SIG-M5 treated with dmso at 0.1 percent for 504 hours (cell line): Measurements from ENCODE around the gene KRT71.
"Not testable (repeated sequence)": the region's sequence is repeated elsewhere in the genome, so short reads cannot be mapped to it uniquely, and the experiment has no call there.

Experiments
- DNase-seq: peaks from one replicate; lab custom pipeline; 2025; ENCODE audit not compliant: unreplicated experiment; lab: John Stamatoyannopoulos, UW

The KRT71 gene

GRCh38 chr12:52552681-52553195 lies at the start of gene KRT71:
TSS of gene KRT71 (minus strand) at chr12:52553145. CDS start at chr12:52553077, 68 bp downstream.
- DNase-seq: no peak

DNA sequence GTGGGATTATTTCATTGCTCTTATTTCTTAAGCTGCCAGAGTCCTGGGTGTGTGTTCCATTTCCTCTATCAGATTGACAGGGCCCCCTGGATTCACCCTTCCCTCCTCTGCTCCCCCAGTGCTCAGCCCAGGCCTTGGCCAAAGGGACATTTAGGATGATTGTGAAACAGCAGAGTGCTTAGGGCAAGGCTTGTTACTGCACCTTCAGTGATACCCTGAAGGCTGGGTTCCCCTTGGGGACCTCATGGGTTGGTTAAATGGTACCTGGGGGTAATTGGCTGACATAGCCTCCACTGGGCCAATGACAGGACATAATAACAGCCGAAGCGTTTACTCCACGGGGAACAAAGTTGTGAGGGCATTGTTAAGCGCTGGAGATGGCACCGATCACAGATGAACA lies 49.6 kb upstream of the KRT71 start:
- no peak for DNase-seq

- no peak for DNase-seq
Measured at GRCh38 chr12:52601671-52602070, 48.7 kb upstream of the KRT71 start.

DNA sequence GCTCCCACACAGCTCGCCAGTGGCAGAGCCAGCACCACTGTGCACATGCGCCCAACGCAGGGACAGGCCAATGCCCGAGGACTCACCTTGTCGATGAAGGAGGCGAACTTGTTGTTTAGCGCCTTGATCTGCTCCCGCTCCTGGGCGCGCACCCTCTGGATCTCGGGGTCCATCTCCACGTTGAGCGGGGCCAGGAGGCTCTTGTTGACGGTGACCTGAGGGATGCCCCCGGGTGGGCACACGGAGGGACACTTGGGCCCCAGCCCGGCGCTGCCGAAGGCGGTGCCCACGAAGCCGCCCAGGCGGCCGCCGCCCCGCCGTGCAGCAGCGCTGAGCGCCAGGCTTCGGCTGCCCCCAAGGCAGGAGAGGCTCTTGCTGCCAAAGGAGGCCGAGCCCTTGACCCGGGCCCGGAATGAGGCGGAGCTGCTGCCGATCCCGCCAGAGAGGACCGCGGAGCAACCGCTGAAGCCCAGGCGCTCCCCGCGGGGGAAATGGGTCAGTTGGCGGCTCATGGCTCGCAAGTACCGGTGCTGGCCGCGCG lies 48.1 kb upstream of the KRT71 start, which contains the start of gene KRT72:
Gene KRT72 (minus strand): TSS at position 523 of the 541 bp plus-strand sequence. CDS start 11 bp downstream, at position 512.
- no peak for DNase-seq

DNA sequence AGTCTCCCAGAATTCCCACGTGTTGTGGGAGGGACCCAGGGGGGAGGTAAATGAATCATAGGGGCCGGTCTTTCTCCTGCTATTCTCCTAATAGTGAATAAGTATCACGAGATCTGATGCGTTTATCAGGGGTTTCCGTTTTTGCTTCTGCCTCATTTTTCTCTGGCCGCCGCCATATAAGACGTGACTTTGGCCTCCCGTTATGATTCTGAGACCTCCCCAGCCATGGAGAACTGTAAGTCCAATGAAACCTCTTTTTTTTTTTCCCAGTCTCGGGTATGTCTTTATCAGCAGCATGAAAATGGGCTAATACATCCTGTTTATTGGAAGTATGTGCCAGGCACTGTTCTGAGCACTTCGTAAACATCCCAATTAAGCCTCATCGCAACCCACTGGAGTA lies 47.5 kb upstream of the KRT71 start:
- DNase-seq: no peak

- no peak for DNase-seq
Measured at GRCh38 chr12:52600071-52600470, 47.1 kb upstream of the KRT71 start.

DNA sequence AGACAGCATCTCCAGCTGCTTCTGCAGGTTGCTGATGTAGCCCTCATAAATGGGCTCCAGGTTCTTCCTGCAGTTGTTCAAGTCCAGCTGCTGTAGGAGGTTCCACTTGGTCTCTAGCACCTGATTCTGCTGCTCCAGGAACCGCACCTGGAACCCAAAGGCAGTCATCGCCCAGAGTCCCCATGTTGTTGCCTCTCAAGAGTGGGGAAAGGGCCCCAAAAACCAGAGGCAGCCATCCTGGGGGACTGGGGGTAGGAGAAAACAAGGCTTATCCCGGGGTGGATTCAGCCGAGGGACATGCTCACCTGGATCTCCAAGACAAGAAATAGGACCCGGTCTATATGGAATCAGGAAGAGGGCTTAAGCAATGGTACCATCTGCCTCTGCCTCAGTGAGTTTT lies 46.0 kb upstream of the KRT71 start:
- no peak for DNase-seq

GRCh38 chr12:52594237-52594636 lies 41.3 kb upstream of the KRT71 start:
- not testable (repeated sequence) for DNase-seq

GRCh38 chr12:52591521-52591920 lies 38.6 kb upstream of the KRT71 start:
- no peak for DNase-seq

GRCh38 chr12:52590021-52590420 lies 37.1 kb upstream of the KRT71 start:
- DNase-seq: no peak

DNA sequence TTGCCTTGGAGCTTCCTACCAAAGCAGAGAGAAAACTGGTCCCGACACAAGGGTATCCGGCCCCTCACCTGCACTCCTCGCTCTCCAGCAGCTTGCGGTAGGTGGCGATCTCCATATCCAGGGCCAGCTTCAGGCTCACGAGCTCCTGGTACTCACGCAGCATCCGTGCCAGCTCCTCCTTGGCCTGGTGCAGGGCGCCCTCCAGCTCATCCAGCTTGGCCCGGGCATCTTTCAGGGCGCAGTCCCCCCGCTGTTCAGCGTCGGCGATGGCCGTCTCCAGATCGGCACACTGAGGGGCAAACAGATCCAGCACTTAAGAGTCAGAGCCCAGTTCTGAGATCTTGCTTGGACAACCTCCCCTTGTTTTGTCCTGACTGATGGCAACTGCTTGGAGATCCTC lies 34.6 kb upstream of the KRT71 start:
- DNase-seq: no peak

DNA sequence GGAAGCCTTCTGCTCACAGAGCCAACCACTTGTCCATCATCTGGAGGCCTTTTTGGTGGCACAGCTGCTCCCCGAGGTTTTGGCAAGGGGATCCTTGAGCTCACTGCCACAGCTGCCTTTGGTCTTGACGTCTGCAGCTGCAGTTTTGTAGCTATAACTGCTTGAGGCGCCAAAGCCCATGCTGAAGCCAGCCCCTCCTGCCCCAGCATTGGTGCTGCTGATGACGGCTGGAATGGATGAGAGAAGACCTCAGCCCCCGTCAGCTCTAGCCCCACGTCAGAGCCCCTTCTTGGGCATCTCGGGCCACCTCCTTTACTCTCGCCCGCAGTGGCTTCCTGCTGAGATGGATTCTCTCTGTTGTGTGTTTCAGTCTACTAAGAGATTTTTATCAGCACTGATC lies 33.0 kb upstream of the KRT71 start:
- DNase-seq: no peak

DNA sequence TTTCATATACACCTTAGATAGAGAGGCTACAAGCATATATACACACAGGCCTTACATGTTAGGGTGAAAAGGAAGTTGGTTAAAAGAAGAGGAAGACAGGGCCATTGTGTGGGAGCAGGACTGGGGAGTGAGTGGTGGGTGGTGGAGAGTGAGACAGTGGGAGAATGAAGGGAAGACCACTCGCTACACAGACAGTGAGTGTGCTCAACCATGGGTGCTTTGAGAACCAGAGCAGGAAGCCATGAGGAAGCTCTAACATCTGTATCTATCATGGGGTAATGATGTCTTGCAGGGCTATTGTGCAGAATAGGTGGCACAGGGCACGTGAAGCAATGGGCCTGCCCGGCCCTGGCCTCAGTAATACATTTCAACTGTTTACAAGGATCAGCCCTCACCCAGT lies 32.1 kb upstream of the KRT71 start:
- no peak for DNase-seq

DNA sequence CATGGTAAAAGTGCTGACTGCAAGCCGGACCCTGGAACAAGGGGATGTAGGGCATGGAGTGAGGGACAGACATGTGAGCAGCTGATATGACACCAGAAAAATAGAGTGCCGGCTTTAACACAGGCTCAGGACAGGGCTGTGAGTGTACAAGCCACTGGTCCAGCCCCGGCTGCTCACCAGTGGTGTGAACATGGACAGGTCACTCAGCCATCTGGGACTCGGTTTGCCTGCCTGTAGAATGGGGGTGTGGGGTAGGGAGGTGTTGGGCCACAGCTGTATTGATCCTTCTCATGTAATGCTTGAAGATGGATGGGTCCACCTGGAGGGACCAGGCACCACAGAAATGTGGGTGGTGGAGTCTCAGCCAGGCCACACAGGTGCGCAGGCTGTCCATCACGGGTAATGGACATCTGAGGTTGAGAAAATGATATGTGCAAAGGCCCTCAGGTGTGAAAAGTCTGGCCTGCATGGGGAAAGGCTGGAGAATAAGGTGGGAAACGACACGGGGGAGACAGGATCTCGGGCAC lies 31.3 kb upstream of the KRT71 start:
- DNase-seq: no peak

- DNase-seq: peak; percentile 66
Measured at GRCh38 chr12:52582971-52583456, 30.1 kb upstream of the KRT71 start.

DNA sequence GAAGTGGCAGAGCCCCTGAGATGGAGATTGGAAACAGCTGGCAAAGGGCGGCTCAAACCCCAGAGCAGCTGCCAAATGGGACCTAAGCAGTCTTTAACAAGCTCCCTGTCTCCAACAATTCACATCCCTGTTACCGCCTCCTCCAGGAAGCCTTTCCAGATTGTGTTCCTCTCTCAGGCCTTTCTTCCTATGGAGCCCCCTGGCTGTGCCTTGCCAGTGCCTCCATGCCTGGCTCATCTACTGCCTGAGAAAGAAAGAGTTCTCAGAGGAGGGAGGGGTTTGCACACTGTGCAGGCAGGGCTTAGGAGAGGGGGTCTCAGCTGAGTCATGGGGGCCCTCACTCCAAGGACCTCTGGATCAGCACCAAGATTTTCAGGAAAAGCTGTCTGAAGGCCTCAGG lies 29.5 kb upstream of the KRT71 start:
- no peak for DNase-seq

DNA sequence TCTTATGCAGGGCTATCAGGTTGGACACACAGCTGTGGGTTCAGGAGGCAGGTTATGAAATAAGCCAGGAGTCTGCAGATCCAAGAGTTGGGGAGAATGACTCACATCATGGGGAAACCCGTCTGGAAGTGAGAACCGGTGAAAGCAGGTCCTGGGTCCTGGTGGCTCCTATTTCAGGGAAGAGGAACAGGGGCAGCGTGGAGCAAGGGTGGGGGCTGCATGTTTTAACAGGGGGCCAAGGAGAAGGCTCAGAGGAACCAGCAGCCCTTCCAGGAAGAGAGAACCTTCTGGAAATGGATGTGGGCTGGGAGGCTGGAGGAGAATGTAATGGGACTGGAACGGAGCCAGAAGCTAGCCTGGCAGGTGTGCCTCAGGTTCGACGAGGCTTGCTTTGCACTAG lies 28.5 kb upstream of the KRT71 start:
- no peak for DNase-seq

DNA sequence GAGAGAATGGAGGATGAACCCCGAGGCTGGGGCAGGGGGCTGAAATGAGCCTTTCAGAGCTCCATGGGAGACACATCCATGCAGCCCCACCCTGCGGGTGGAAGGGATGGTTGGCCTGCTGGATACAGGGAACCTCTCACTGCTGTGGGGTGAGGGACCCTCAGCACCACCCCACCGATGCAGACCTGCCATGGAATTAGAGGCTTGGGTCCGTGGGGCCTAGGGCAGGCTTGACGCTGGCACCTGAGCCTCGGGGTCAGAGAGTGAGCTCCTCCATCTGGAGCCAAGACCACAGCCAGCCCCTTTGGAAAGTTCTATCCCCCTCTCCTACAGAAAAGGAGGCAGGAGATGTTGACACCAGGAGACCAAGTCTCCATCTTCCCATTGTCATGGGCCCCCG lies 28.1 kb upstream of the KRT71 start:
- DNase-seq: no peak

DNA sequence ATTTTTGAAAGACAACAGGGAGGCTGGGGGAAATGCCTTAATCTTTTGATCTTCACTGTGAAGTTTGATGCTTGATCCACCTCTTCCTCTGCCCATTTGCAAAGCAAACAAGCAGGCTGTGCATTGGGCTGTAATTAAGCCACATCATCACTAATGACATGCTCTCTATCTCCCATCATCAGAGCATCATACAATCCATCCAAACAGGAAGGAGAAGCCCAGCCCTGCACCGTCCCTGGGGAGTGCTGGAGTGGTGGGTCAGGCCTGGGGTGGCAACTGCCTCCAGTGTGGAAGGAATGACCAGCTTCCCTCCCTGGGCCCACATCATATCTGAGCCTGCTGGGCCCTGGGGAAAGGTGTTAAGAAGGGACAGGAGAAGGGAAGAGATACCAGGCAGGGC lies 27.6 kb upstream of the KRT71 start:
- DNase-seq: no peak

GRCh38 chr12:52579468-52580465 lies 26.8 kb upstream of the KRT71 start:
- DNase-seq: no peak

- no peak for DNase-seq
Measured at GRCh38 chr12:52578469-52578868, 25.5 kb upstream of the KRT71 start.

DNA sequence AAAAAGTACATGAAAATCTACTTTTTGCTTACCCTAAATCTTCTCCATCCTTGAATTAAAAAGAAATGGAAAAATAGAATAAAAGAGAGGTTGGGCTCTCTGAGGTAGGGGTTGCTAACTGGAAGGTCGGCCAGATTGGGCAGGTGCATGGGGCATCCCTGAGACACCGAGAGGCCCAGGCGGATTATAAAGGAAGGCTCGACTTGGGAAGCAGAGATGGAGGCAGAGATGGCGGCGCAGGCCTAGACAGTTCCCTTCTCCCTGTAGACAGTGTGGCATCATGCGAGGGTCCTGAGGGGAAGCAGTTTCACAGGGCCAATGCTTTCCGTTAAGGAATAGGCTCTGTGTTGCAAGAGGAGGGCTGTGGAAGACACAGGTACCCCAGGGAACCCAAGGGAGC lies 24.4 kb upstream of the KRT71 start:
- DNase-seq: no peak
